ENCODE results near the gene SH3BP5.

Gene SH3BP5

GRCh38 chr3:15347737-15348110 is 15.3 kb upstream of the SH3BP5 start:
- in situ Hi-C loops (cut with MboI; ENCODE audit: low sequenced_read_pairs): no loop called here

DNA sequence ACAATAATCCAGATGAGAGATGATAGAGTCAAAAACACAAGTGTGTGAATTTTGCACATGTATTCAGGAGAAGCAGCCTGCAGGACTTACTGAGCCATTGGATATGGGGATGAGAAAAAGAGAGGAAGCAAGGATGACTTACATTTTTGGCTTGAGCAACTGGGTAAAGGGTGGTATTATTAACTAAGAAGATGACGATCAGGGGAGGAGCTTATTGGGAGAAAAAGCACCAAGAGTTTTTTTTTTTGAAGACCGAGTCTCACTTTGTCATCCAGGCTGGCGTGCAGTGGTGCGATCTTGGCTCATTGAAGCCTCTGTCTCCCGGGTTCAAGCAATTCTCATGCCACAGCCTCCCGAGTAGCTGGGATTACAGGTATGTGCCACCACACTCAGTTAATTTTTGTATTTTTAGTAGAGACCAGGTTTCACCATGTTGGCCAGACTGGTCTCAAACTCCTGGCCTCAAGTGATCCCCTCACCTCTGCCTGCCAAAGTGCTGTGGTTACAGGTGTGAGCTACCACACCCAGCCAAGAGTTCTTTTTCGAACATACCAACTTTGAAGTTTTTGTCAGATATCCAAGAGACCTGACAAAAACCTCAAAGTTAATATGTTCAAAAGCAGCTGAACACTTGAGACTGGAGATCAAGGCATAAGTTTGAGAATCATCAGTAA is 14.8 kb upstream of the SH3BP5 start:
- in situ Hi-C loops (cut with MboI; ENCODE audit: low sequenced_read_pairs): no loop called here

DNA sequence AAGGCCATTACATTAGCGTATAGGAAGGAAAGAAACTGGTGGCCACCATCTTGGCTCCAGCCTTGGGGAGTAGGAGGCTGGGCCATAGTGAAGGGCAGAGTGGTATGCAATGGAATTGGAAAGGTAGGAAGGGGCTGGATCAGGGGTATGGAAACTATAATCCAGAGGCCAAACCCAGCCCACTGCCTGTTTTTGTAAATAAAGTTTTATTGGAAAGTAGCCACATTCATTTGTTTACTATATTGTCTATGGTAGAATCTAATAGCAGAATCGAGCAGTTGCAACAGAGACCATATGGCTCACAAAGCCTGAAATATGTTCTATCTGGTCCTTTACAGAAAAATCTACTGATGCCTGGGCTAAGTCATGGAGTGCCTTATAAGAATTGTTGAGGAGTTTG is 14.1 kb upstream of the SH3BP5 start:
- in situ Hi-C loops (cut with MboI; ENCODE audit: low sequenced_read_pairs): no loop called here

- in situ Hi-C loops (cut with MboI; ENCODE audit: low sequenced_read_pairs): no loop called here
Observed at GRCh38 chr3:15345608-15346137, 13.3 kb upstream of the SH3BP5 start.

DNA sequence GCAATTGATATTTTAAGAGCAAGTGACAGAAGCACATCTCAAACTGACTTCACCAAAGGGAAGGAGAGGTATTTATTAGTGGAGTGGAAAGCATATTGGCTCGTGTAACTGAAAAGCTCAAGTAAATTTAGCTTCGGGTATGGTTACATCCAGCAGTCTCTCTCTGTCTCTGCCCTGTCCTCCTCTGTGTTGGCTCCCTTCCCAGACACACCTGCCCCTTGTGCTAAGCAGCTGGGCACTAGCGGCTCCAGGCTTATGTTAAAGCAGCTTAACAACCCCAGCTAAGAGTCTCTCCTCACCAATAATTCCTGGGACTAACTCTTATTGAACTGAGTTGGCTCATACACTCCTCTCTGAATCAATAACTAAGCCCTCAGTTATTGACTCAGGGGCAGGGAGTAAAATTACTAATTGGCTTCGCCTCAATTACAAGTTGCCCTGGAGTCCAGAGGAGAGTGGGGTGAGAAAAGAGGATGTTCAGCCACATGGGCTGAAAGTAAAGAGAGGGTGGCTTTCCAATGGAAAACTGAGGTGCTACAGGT is 12.8 kb upstream of the SH3BP5 start:
- in situ Hi-C loops (cut with MboI; ENCODE audit: low sequenced_read_pairs): no loop called here

DNA sequence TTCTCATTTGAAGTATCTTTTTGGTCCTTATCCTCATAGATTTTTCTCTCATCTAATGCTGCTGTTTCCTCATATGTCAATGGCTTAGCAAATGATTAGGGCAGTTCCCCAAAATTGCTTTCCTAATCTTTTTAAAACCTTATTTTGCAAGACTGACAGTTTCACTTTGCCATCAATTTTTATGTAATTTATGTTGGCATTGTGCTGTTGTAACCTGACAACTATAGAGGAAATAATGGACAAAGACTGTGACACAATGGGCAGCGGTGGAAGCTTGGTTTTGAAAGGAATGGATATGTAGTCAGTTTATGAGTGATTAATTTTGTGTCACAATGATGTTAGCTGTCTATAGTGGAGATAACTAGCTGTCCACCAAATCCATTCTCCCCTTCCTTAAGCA is 10.6 kb upstream of the SH3BP5 start:
- in situ Hi-C loops (cut with MboI; ENCODE audit: low sequenced_read_pairs): no loop called here

DNA sequence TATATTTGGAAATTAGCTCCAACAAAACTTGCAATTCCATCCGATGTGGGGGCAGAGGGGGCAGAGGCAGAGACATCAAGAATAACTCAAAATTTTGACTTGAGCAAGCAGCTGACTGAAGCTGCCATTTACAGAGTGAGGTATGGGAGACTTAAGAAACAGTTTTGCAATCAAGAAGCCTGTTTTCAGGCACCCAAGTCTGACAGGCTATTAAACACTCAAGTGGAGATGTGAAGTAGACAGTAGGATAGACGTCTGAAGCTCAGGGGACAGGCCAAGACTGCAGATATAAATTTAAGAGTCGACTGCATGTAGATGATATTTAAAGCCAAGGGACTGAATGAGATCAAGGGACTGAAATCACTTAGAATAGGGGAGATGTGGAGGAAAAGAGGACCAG is 9.9 kb upstream of the SH3BP5 start:
- in situ Hi-C loops (cut with MboI; ENCODE audit: low sequenced_read_pairs): no loop called here

- in situ Hi-C loops (cut with MboI; ENCODE audit: low sequenced_read_pairs): no loop called here
Observed at GRCh38 chr3:15341030-15341726, 8.8 kb upstream of the SH3BP5 start.

DNA sequence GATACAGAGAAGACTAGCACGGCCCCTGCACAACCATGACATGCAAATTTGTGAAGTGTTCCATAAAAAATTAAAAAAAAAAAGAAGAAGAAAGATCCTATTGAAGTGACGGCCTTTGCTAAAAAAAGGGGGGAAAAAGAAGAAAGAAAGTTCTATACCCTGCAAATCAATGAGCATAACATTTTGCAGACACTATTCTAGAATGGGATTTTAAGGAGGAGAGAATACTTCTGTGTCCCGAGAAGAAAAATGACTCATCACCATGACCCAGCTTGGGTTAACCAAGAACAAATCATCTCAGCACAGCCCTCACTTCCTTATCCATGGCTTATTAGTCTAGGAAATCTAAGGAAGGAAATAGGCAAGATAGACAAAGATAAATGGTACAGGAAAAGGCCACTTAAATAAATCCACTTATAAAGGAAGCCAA is 7.4 kb upstream of the SH3BP5 start:
- in situ Hi-C loops (cut with MboI; ENCODE audit: low sequenced_read_pairs): loop anchor here (10.0 kb wide), 1 partner anchor 65 kb away; no protein-coding TSS in a partner anchor

- in situ Hi-C loops (cut with MboI; ENCODE audit: low sequenced_read_pairs): loop anchor here (10.0 kb wide), 1 partner anchor 64 kb away; no protein-coding TSS in a partner anchor
Observed at GRCh38 chr3:15339001-15339400, 6.6 kb upstream of the SH3BP5 start.

DNA sequence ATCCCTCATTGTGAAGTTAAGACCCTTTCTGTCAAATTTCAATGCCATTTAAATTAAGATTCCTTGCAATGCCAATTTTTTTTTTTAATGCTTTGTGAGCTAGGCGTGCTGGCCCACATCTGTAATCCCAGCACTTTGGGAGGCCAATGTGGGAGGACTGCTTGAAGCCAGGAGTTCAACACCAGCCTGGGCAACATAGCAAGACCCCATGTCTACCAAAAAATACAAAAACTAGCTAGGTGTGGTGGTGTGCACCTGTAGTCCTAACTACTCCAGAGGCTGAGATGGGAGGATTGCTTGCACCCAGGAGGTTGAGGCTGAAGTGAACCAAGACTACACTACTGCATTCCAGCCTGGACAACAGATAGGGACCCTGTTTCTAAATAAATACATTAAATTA is 5.6 kb upstream of the SH3BP5 start:
- in situ Hi-C loops (cut with MboI; ENCODE audit: low sequenced_read_pairs): loop anchor here (10.0 kb wide), 1 partner anchor 63 kb away; no protein-coding TSS in a partner anchor

GRCh38 chr3:15336057-15336456 is 3.7 kb upstream of the SH3BP5 start:
- in situ Hi-C loops (cut with MboI; ENCODE audit: low sequenced_read_pairs): loop anchor here (10.0 kb wide), 1 partner anchor 61 kb away; no protein-coding TSS in a partner anchor

- in situ Hi-C loops (cut with MboI; ENCODE audit: low sequenced_read_pairs): loop anchor here (10.0 kb wide), 1 partner anchor 59 kb away; no protein-coding TSS in a partner anchor
Observed at GRCh38 chr3:15333956-15334263, 1.5 kb upstream of the SH3BP5 start.

DNA sequence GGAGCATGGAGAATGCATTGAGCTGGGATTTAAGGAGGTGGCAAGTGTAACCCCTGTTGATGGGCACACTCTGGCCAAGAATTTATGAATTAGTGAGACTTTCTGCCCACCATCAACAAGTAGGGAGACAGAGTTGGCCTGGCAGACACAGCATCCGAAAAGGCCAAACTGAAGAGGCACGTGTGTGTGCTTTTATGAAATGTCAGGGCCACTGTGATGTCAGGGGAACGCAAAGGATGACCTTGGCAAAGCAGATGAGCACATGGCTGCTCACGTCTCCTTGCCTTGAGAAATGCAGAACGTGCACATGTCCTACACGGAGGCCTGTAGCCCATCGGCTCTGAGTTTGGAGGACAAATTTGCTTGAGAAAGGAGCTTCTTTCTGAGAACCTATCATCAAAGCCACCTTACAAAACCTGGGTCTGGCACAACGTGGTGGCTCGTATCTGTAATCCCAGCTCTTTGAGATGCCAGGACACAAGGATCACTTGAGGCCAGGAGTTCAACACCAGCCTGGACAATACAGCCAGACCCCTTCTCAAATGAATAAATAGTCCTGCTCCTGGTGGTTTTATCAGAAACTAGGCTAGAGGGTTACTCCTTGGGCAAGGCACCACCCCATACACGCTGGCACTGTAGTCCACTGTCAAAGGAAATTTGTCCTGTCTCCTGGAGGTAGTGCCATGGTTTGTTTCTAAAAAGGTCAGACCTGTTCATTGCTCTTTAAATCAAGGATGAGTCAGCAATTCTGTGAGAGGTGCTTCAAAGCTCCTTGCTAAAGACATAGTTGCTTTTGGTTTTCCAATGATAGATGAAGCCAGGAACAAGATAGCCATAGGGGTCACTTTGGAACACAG is 941 bp upstream of the SH3BP5 start:
- in situ Hi-C loops (cut with MboI; ENCODE audit: low sequenced_read_pairs): loop anchor here (10.0 kb wide), 1 partner anchor 59 kb away; no protein-coding TSS in a partner anchor

DNA sequence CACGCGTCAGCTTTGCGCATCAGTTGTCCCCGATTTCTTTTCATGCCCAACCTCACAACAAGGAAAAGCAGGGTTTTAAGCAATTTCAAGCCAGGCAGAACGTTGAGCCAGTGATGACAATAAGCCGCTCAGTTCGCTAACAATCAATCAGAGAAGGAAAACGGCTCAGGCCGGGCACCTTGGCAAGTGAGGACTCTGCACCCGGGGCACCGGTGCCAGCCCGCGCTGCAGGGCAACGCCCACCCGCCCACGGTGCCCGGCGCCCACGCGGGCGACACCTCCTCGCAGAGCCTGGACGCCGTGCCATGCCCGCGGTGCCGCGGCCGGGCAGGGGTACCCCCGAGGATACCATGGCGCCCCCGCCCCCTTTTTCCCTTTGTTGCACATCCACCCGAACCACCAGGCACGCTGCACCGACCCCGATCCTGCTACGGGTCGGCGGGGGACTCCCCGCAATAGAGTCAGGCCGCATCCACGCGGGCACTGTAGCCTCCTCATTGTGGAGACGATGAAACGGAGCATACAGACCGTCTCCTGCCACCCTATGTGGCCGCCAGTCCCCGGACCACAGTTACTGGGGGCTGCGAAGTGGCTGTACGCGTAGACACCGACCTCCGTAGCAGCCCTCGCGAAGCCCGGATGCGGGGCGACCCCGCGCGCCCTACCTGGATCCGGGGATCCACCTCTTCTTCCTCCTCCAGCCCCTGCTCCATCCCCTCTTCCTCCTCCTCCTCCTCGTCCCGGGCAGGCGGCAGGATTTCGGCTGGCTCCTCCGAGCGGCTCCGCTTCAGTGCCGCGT is 581 bp downstream of the SH3BP5 start:
- in situ Hi-C loops (cut with MboI; ENCODE audit: low sequenced_read_pairs): loop anchor here (10.0 kb wide), 1 partner anchor 57 kb away; no protein-coding TSS in a partner anchor

DNA sequence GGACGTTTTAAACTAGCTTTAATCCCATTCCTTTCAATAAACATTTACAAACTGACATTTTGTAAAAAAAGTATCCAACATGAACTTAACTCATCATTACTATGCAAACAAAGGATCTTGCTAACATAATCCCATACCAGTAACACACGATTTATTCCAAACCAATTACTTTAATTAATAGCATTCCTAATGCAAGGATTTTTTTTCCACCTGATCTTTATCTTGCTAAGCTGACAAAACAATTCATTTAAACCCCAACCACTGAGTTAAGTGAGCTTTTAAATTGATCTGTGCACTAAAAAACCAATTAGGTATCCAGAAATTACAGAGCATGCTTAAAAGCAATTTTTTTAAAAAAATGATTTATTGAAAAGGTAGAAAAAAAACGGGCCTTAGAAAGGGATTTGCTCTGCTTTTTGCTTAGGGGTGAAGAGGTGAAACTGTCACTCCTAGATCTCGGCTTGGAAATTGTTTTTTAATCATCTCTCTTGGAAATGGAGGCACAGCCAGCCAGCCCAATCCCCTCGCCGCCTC is 1.2 kb downstream of the SH3BP5 start:
- in situ Hi-C loops (cut with MboI; ENCODE audit: low sequenced_read_pairs): loop anchor here (10.0 kb wide), 1 partner anchor 56 kb away; no protein-coding TSS in a partner anchor

GRCh38 chr3:15330031-15330596 is 2.3 kb downstream of the SH3BP5 start:
- in situ Hi-C loops (cut with MboI; ENCODE audit: low sequenced_read_pairs): loop anchor here (10.0 kb wide), 1 partner anchor 55 kb away; no protein-coding TSS in a partner anchor

- in situ Hi-C loops (cut with MboI; ENCODE audit: low sequenced_read_pairs): loop anchor here (10.0 kb wide), 1 partner anchor 55 kb away; no protein-coding TSS in a partner anchor
Observed at GRCh38 chr3:15329046-15330005, 3.1 kb downstream of the SH3BP5 start.
